Common myeloid progenitor, CD34-positive (primary cell): ENCODE measurements around the gene MEP1B.
"Not testable (repeated sequence)": the region's sequence is repeated elsewhere in the genome, so short reads cannot be mapped to it uniquely, and the experiment has no call there.

Experiments
- CTCF ChIA-PET: fragments of 350-600 bp; sonication (Branson Sonifier 250); formaldehyde crosslinking; loops from one replicate; lab custom pipeline; 2021; ENCODE audit warnings: antibody characterized with exemption; lab: Charles Lee
- POLR2A ChIA-PET: fragments of 350-600 bp; sonication (Branson Sonifier 250); formaldehyde crosslinking; loops from one replicate; lab custom pipeline; 2021; ENCODE audit warnings: antibody characterized with exemption; lab: Charles Lee
- DNase-seq, 3 donors: peaks; one replicate each; pipeline versions ENCODE4 v3.0.0 to v3.0.0-alpha.2; 2013
- H3K27ac ChIP-seq, 2 experiments: 1 replicate in 1 of 2; 2 replicates in 1 of 2; pipeline ENCODE4 v1.7.0; 2013; ENCODE audit warnings: inconsistent platforms in 2 of 2, low read length in 2 of 2, mild to moderate bottlenecking in 2 of 2, low read depth in 1 of 2, moderate library complexity in 1 of 2; ENCODE audit not compliant: severe bottlenecking in 2 of 2, insufficient read depth in 1 of 2, poor library complexity in 1 of 2
- H3K27me3 ChIP-seq, 5 experiments: replicated peaks in 2 of 5; 1 replicate in 3 of 5; 2 replicates in 2 of 5; pipeline versions ENCODE4 v1.6.1 to v1.7.0; 2013; ENCODE audit warnings: low read length in 4 of 5, mild to moderate bottlenecking in 2 of 5, moderate library complexity in 2 of 5, inconsistent platforms in 1 of 5; ENCODE audit not compliant: insufficient read depth in 5 of 5, control insufficient read depth in 4 of 5
- H3K36me3 ChIP-seq, 4 experiments: 1 replicate in 2 of 4; 2 replicates in 2 of 4; pipeline versions ENCODE4 v1.6.1 to v1.7.0; 2013; ENCODE audit warnings: low read length in 3 of 4, control low read depth in 1 of 4, mild to moderate bottlenecking in 1 of 4; ENCODE audit not compliant: control insufficient read depth in 4 of 4, insufficient read depth in 4 of 4
- H3K4me1 ChIP-seq, 4 experiments: 1 replicate in 3 of 4; 2 replicates in 1 of 4; pipeline versions ENCODE4 v1.6.1 to v1.7.1; 2013; ENCODE audit warnings: low read length in 3 of 4, mild to moderate bottlenecking in 3 of 4, control low read depth in 1 of 4, inconsistent platforms in 1 of 4, moderate library complexity in 1 of 4; ENCODE audit not compliant: control insufficient read depth in 4 of 4, insufficient read depth in 4 of 4; ENCODE audit errors: control extremely low read depth in 1 of 4
- H3K4me3 ChIP-seq, 7 experiments: 1 replicate in 4 of 7; 2 replicates in 3 of 7; pipeline versions ENCODE4 v1.5.1 to v1.7.0; 2013; ENCODE audit warnings: mild to moderate bottlenecking in 7 of 7, low read length in 6 of 7, moderate library complexity in 6 of 7, inconsistent platforms in 2 of 7, low read depth in 2 of 7, control low read depth in 1 of 7; ENCODE audit not compliant: insufficient read depth in 4 of 7, control insufficient read depth in 1 of 7; ENCODE audit errors: extremely low read depth in 1 of 7
- H3K9me3 ChIP-seq, 5 experiments: 1 replicate in 4 of 5; 2 replicates in 1 of 5; pipeline versions ENCODE4 v1.6.1 to v1.7.1; 2013; ENCODE audit warnings: low read length in 4 of 5, mild to moderate bottlenecking in 2 of 5, inconsistent platforms in 1 of 5, low read depth in 1 of 5, moderate library complexity in 1 of 5; ENCODE audit not compliant: control insufficient read depth in 4 of 5, insufficient read depth in 2 of 5; ENCODE audit errors: control extremely low read depth in 1 of 5
- WGBS: methylation state at CpG from one replicate; pipeline ENCODE4 v1.1.5; 2013; ENCODE audit not compliant: insufficient coverage; 5-methylcytosine and 5-hydroxymethylcytosine counted together

The MEP1B gene

GRCh38 chr18:32158631-32159030 is 31.2 kb upstream of the MEP1B start:
- DNase-seq, H3K27me3 ChIP-seq, H3K27ac ChIP-seq, H3K4me3 ChIP-seq, POLR2A ChIA-PET, H3K4me1 ChIP-seq, H3K36me3 ChIP-seq, H3K9me3 ChIP-seq: not testable (repeated sequence)
- WGBS, result 51% methylated on average over 3 of the region's 9 CpGs
- CTCF ChIA-PET, result interaction anchor here (0.6 to 8.7 kb wide), 19 partner anchors 9 to 718 kb away, joined by 3 to 129 read pairs (median 5); partner anchors contain the start of gene GAREM1

DNA sequence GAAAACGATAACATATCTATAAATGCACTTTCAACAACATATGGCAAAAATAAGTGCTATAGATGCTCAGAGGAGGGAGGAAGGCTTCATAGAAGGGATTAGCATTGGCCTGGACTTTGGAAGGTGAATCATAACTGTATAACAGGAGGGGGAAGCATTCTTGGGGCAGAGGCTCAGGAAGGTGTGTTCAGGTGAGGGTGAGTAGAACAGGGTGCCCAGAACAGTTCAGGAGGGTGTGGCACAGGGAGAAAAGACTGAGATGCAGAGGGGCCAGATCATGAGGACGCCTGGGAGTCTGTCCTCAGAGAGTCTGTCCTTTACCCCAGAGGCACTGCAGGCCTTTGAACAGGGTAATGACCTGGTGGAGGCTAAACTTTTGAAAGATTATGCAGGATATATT is 29.3 kb upstream of the MEP1B start:
- Histone ChIP-seq H3K27ac (no peak overlapping the region), H3K4me1 (peaks cover 0 to 6% (median 4%) of the 10 kb centered on the region in 4 experiments), H3K36me3 (no peaks in the 10 kb centered on the region), H3K27me3 (peaks cover 0 to 6% (median 2%) of the 10 kb centered on the region in 5 experiments), H3K4me3 (no peak overlapping the region), H3K9me3 (no peaks in the 10 kb centered on the region)
- DNase-seq, result no peak
- POLR2A ChIA-PET, result no interaction called here
- 100% methylated on average over 1 of the region's 2 CpGs for WGBS
- CTCF ChIA-PET, result interaction anchor here (8.7 kb wide), 1 partner anchor 390 kb away, joined by 129 read pairs; no protein-coding TSS in a partner anchor

- Histone ChIP-seq H3K4me3 (no peak overlapping the region), H3K27me3 (peaks cover 0 to 2% (median 0%) of the 10 kb centered on the region in 5 experiments), H3K36me3 (no peaks in the 10 kb centered on the region), H3K9me3 (no peaks in the 10 kb centered on the region), H3K4me1 (no peaks in the 10 kb centered on the region), H3K27ac (no peak overlapping the region)
- no peak for DNase-seq
- 100% methylated on average over 3 of the region's 3 CpGs for WGBS
- POLR2A ChIA-PET, result no interaction called here
- CTCF ChIA-PET, result interaction anchor here (1.5 to 2.0 kb wide), 3 partner anchors 10 to 384 kb away, joined by 3 to 9 read pairs (median 8); no protein-coding TSS in a partner anchor
These were observed 21.7 kb upstream of the MEP1B start for GRCh38 chr18:32167980-32168730.

DNA sequence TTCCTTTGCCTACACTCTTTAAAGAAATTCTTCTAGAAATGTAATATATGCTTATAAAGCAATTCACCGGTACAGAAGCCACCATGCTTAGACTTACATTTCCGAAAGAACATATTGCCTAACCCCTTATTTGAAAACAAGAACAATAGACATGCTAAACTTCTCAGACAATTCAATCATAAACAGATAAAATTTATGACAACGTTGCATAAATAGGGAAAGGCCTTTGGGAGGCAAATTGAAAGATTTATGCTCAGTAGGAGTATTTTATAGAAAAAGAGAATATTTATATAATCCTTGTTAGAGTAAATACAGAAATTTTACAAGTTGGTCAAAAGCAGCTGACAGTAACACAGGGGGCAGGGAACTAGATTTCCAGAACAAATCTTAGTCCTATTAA is 16.2 kb upstream of the MEP1B start:
- POLR2A ChIA-PET, result no interaction called here
- CTCF ChIA-PET, result no interaction called here
- peaks cover 0 to 2% (median 0%) of the 10 kb centered on the region in 5 experiments for H3K27me3 ChIP-seq
- H3K4me3 ChIP-seq, result no peak overlapping the region
- H3K4me1 ChIP-seq, result no peaks in the 10 kb centered on the region
- H3K36me3 ChIP-seq, result no peaks in the 10 kb centered on the region
- no CpG with 5 or more reads among the region's 3 CpGs for WGBS
- H3K27ac ChIP-seq, result no peak overlapping the region
- DNase-seq, result no peak
- H3K9me3 ChIP-seq, result no peaks in the 10 kb centered on the region

GRCh38 chr18:32174719-32175118 is 15.1 kb upstream of the MEP1B start:
- ChIA-PET POLR2A (no interaction called here), CTCF (no interaction called here)
- Histone ChIP-seq H3K9me3 (no peaks in the 10 kb centered on the region), H3K4me3 (no peak overlapping the region), H3K27ac (no peak overlapping the region), H3K36me3 (no peaks in the 10 kb centered on the region), H3K27me3 (peaks cover 0 to 2% (median 0%) of the 10 kb centered on the region in 5 experiments), H3K4me1 (no peaks in the 10 kb centered on the region)
- 90% methylated on average over 5 of the region's 7 CpGs for WGBS
- DNase-seq, result no peak

GRCh38 chr18:32175265-32175664 is 14.6 kb upstream of the MEP1B start:
- no peaks in the 10 kb centered on the region for H3K4me1 ChIP-seq
- no peaks in the 10 kb centered on the region for H3K9me3 ChIP-seq
- H3K27me3 ChIP-seq, result peaks cover 0 to 2% (median 0%) of the 10 kb centered on the region in 5 experiments
- no peak overlapping the region for H3K27ac ChIP-seq
- no CpG with 5 or more reads among the region's 1 CpG for WGBS
- no peak for DNase-seq
- POLR2A ChIA-PET, result no interaction called here
- CTCF ChIA-PET, result no interaction called here
- no peak overlapping the region for H3K4me3 ChIP-seq
- no peaks in the 10 kb centered on the region for H3K36me3 ChIP-seq

- WGBS, result no CpG with 5 or more reads among the region's 1 CpG
- POLR2A ChIA-PET, result not testable (repeated sequence)
These were observed 13.1 kb upstream of the MEP1B start for GRCh38 chr18:32176745-32177144.

More at GRCh38 chr18:32176745-32177144, 13.1 kb upstream of the MEP1B start:
- H3K27me3 ChIP-seq, DNase-seq, H3K4me1 ChIP-seq, H3K36me3 ChIP-seq, H3K27ac ChIP-seq, CTCF ChIA-PET, H3K9me3 ChIP-seq, H3K4me3 ChIP-seq: not testable (repeated sequence)
